ENCODE data around the gene NIPAL1. TPM values are rescaled to one million over a fixed set of nuclear protein-coding genes. Genes with fewer than 3 reads are reported as not detected.

The NIPAL1 gene
- total RNA-seq, 4 donors from 2014 or later = 30.2 to 37.5 (median 33.9) TPM

DNA sequence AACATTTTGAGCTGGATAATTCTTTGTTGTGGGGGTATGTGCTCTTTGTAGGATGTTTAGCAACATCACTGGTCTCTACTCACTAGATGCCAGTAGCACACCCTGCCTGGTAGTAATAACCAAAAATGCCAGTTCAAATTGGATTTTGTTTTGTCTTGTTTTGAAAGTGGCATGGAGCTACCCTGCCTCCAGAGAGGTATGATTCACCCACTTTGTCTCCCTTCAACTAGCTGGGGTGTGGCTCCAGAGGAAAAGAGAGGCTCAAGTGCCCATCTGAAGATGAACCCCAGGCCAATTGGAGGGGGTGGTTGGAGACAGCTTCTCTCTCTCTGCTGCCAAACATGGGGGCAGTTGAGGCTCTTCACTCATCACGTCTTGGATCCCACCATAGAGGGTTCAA is 34.5 kb downstream of the NIPAL1 start:
- Histone ChIP-seq H3K36me3 (no peaks in the 10 kb centered on the region), H3K4me3 (no peak overlapping the region), H3K4me1 (peaks cover 0 to 14% (median 4%) of the 10 kb centered on the region in 3 donors), H3K27ac (no peak overlapping the region), H3K9me3 (no peaks in the 10 kb centered on the region), H3K27me3 (peaks cover 0 to 15% (median 0%) of the 10 kb centered on the region in 4 donors)
- intact Hi-C loops (cut with DNase I) = no loop called here
- no peak for DNase-seq
- 100% methylated on average over 1 of the region's 1 CpG; no CpG with 5 or more reads in 1 of the 2 donors for WGBS, 2 donors
- no peak for TF ChIP-seq POLR2A (IDR thresholded peaks at IDR 0.05)
- TF ChIP-seq, protein P1, sequence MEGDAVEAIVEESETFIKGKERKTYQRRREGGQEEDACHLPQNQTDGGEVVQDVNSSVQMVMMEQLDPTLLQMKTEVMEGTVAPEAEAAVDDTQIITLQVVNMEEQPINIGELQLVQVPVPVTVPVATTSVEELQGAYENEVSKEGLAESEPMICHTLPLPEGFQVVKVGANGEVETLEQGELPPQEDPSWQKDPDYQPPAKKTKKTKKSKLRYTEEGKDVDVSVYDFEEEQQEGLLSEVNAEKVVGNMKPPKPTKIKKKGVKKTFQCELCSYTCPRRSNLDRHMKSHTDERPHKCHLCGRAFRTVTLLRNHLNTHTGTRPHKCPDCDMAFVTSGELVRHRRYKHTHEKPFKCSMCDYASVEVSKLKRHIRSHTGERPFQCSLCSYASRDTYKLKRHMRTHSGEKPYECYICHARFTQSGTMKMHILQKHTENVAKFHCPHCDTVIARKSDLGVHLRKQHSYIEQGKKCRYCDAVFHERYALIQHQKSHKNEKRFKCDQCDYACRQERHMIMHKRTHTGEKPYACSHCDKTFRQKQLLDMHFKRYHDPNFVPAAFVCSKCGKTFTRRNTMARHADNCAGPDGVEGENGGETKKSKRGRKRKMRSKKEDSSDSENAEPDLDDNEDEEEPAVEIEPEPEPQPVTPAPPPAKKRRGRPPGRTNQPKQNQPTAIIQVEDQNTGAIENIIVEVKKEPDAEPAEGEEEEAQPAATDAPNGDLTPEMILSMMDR (IDR thresholded peaks at IDR 0.05) = no peak

DNA sequence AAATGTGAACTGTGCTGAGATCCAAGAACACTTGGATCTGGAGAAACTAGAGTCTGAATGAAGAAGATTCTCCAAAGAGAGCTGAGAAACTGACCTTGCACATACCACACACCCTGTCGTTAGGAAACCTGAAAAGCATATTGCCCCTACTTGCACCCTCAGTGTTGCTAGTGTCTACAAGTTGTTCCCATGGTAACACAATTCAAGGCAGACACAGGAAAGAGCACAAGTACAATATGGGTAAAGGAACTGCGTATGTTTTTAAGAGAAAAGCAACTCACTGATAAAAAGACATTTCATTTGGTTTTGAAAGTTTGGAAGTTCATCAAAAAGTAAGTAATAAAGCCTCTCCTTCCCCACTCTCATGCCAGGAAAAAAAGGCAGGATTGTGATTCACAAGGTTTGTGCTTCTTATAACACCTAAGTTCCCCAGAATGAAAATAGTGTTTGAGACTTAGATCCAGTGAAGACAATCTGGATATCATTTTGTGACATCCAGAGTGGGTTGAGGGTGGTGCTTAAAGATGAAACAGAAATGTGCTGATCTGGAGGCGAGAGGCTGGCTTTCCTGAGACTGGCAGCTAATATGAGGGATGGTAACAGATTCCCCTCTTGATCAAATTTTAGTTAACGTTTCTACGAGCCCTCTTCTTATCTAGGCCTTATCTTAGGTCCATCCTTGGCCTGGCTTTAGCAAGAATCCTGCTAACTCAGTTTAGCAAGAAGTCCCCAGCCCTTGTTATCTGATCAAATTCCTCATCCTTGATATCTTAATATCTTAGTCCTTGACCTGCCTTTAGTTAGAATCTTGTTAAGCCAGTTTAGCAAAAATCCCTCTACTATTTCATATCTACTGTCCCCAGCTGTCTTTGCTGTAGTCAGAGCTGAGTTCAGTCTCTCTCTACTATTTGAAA is 42.3 kb downstream of the NIPAL1 start:
- no peaks in the 10 kb centered on the region for H3K4me1 ChIP-seq
- H3K36me3 ChIP-seq = no peaks in the 10 kb centered on the region
- no peaks in the 10 kb centered on the region for H3K9me3 ChIP-seq
- 56 to 73% methylated on average over 5 of the region's 5 CpGs for WGBS, 2 donors
- DNase-seq = no peak
- no peaks in the 10 kb centered on the region for H3K27me3 ChIP-seq
- TF ChIP-seq, protein P1 (IDR thresholded peaks at IDR 0.05) = no peak
- no peak for TF ChIP-seq POLR2A (IDR thresholded peaks at IDR 0.05)
- intact Hi-C loops (cut with DNase I) = no loop called here
- H3K27ac ChIP-seq = no peak overlapping the region
- H3K4me3 ChIP-seq = no peak overlapping the region

DNA sequence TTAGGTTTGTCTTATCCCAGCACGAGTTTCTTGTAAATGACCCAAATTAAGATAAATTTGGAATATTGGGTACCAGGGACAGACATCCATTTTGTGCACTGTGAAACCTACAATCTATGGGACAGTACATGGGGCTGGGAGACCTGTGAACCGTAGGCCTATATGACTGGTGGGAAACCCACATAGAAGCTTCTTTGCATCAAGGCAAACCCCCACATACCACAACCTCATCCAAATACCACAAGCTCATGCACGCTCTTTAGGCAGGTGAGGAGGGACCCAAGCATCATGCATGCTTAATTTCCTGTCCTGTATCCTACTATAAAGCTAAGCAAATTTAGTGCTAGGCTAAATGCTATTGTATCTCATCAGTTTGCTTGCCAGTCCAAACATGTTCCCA is 47.8 kb downstream of the NIPAL1 start:
- intact Hi-C loops (cut with DNase I) = no loop called here
- 71 to 75% methylated on average over 3 of the region's 3 CpGs for WGBS, 2 donors

DNA sequence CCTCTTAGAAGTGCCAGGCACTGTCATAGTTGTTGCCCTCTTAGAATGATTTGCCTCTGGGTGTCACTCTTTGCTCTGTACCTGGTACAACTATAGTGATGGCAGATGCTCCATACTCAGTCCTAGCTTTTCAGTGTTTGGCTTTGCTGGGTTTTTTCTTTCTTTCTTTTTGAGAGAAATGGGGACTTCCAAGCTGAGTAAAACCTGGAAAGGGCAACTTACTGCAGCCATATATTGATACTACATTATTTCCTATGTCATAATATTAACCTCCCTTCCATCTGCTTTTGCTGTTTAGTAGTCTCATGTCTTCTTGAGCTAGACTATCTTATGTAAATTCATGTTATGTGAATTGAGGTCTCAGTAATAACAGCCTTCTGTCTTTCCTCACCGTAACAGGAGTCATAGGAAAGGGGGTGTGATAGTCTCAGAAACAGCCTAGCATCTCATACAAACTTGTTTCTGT is 49.0 kb downstream of the NIPAL1 start:
- no peak overlapping the region for H3K27ac ChIP-seq
- no peak overlapping the region for H3K4me3 ChIP-seq
- TF ChIP-seq, protein P1 (IDR thresholded peaks at IDR 0.05) = no peak
- no peak for TF ChIP-seq POLR2A (IDR thresholded peaks at IDR 0.05)
- no peaks in the 10 kb centered on the region for H3K4me1 ChIP-seq
- no peaks in the 10 kb centered on the region for H3K9me3 ChIP-seq
- 100% methylated on average over 1 of the region's 1 CpG for WGBS, 2 donors
- intact Hi-C loops (cut with DNase I) = no loop called here
- DNase-seq = no peak
- H3K36me3 ChIP-seq = no peaks in the 10 kb centered on the region
- H3K27me3 ChIP-seq = no peaks in the 10 kb centered on the region

More for the DNA sequence above, 47.8 kb downstream of the NIPAL1 start:
- no peaks in the 10 kb centered on the region for H3K36me3 ChIP-seq
- H3K4me3 ChIP-seq = no peak overlapping the region
- H3K4me1 ChIP-seq = no peaks in the 10 kb centered on the region
- H3K27me3 ChIP-seq = no peaks in the 10 kb centered on the region
- TF ChIP-seq POLR2A (IDR thresholded peaks at IDR 0.05) = no peak
- TF ChIP-seq, protein P1 (IDR thresholded peaks at IDR 0.05) = no peak
- H3K27ac ChIP-seq = no peak overlapping the region
- H3K9me3 ChIP-seq = no peaks in the 10 kb centered on the region
- DNase-seq = no peak

DNA sequence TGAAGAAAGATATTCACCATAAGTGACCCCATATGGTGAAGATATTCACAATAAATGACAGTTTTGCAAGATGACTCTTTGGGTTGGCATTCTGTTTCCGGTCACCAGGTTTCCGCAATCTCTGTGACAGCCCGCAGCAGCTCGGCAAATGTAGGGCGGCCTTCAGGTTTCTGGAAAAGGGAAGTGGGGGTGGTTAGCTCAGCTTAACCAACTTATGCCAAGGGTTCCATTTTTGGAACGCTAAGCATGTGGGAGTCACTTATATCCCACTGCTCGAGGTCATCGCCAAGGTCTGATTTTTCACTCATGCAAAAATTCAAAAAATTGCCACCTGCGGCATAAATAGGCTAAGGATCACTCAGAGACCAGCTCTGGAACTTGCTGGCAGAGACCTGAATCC is 51.0 kb downstream of the NIPAL1 start:
- no peak for TF ChIP-seq POLR2A (IDR thresholded peaks at IDR 0.05)
- TF ChIP-seq, protein P1 (IDR thresholded peaks at IDR 0.05) = no peak
- H3K27ac ChIP-seq = no peak overlapping the region
- 79 to 94% methylated on average over 7 to 9 of the region's 9 CpGs for WGBS, 2 donors
- H3K27me3 ChIP-seq = no peaks in the 10 kb centered on the region
- H3K9me3 ChIP-seq = no peaks in the 10 kb centered on the region
- DNase-seq = no peak
- H3K4me1 ChIP-seq = no peaks in the 10 kb centered on the region
- H3K36me3 ChIP-seq = no peaks in the 10 kb centered on the region
- H3K4me3 ChIP-seq = no peak overlapping the region
- intact Hi-C loops (cut with DNase I) = no loop called here

All from esophagus squamous epithelium (tissue), 5 donors.